GM12878 (cell line): ENCODE measurements around the gene RRAGB. TPM values are rescaled to one million over a fixed set of nuclear protein-coding genes. Genes with fewer than 3 reads are reported as not detected.

Source experiments
- ATAC-seq: fragments of 200-7000 bp; cut with Tn5 transposase; 3 replicates; pipeline ENCODE4 v1.9.1; 2020; ENCODE audit warnings: mild to moderate bottlenecking, moderate library complexity
- BruUV-seq: library from RNA; stranded (reverse); fragments of 400-500 nt; replicated peaks from 2 replicates; lab custom pipeline; 2021; lab: Mats Ljungman, UMichigan
- CTCF ChIA-PET: fragments of 300-600 bp; sonication (Branson Sonifier 250); formaldehyde crosslinking; extraction: SDS; loops from one replicate; lab custom pipeline; 2021; ENCODE audit warnings: inconsistent platforms; lab: Yijun Ruan, JAX
- POLR2A ChIA-PET: fragments of 350-600 bp; formaldehyde crosslinking; extraction: SDS; loops from one replicate; lab custom pipeline; 2021; ENCODE audit warnings: inconsistent platforms; lab: Charles Lee
- RAD21 ChIA-PET: fragments of 300-600 bp; sonication (Branson Sonifier 250); formaldehyde crosslinking; loops from one replicate; lab custom pipeline; 2023; ENCODE audit warnings: antibody characterized with exemption; ENCODE audit not compliant: unreplicated experiment; lab: Charles Lee
- SMC1A ChIA-PET: fragments of 300-600 bp; sonication (Branson Sonifier 250); formaldehyde crosslinking; loops from one replicate; lab custom pipeline; 2023; ENCODE audit not compliant: unreplicated experiment, uncharacterized antibody; lab: Charles Lee
- DNase-seq: peaks from one replicate; pipeline ENCODE4 v3.0.0-alpha.2; 2011; ENCODE audit warnings: low read depth, low spot score
- FAIRE-seq: peaks from 3 replicates; lab custom pipeline; 2011; peaks lifted over from hg19 to GRCh38; lab: Jason Lieb, UNC
- H2AFZ ChIP-seq: 2 replicates; pipeline ENCODE4 v1.6.0; 2011; ENCODE audit warnings: low read depth, low read length, control low read depth; ENCODE audit not compliant: control insufficient read depth
- H3K27ac ChIP-seq: 2 replicates; pipeline ENCODE4 v1.5.1; 2011; ENCODE audit warnings: control low read depth; ENCODE audit not compliant: control insufficient read depth, insufficient read depth
- H3K27me3 ChIP-seq, 2 experiments: replicated peaks in 1 of 2; 2 replicates each; pipeline versions ENCODE4 v1.6.0 to v1.6.1; 2011; ENCODE audit warnings: low read length in 1 of 2; ENCODE audit not compliant: control insufficient read depth in 2 of 2, insufficient read depth in 2 of 2
- H3K36me3 ChIP-seq, 2 experiments: 2 replicates each; pipeline ENCODE4 v1.5.1; 2011; ENCODE audit warnings: low read length in 1 of 2; ENCODE audit not compliant: control insufficient read depth in 2 of 2, insufficient read depth in 2 of 2
- H3K4me1 ChIP-seq: 2 replicates; pipeline ENCODE4 v1.6.1; 2011; ENCODE audit warnings: mild to moderate bottlenecking, low read length, moderate library complexity, mixed read lengths; ENCODE audit not compliant: control insufficient read depth, insufficient read depth
- H3K4me2 ChIP-seq: 2 replicates; pipeline ENCODE4 v1.6.0; 2011; ENCODE audit warnings: control low read depth; ENCODE audit not compliant: control insufficient read depth, insufficient read depth
- H3K4me3 ChIP-seq: fragments of 200-600 bp; sonication (generic); 2 replicates; pipeline ENCODE4 v1.5.1; 2016
- H3K79me2 ChIP-seq: 2 replicates; pipeline ENCODE4 v1.6.0; 2011; ENCODE audit warnings: low read length; ENCODE audit not compliant: control insufficient read depth, insufficient read depth
- H3K9ac ChIP-seq: 2 replicates; pipeline ENCODE4 v1.8.0; 2011; ENCODE audit warnings: low read length, control low read depth, mixed read lengths; ENCODE audit not compliant: control insufficient read depth, insufficient read depth
- H3K9me3 ChIP-seq: replicated peaks from 3 replicates; pipeline ENCODE4 v1.5.1; 2011; ENCODE audit warnings: mild to moderate bottlenecking, low read length; ENCODE audit not compliant: control insufficient read depth, insufficient read depth
- H4K20me1 ChIP-seq: 2 replicates; pipeline ENCODE4 v1.6.0; 2011; ENCODE audit not compliant: control insufficient read depth, insufficient read depth
- ATF7 ChIP-seq: fragments of 450-650 bp; IDR thresholded peaks from 2 replicates; pipeline ENCODE4 v1.6.1; 2016; ENCODE audit warnings: low read depth, mild to moderate bottlenecking
- BHLHE40 ChIP-seq, 2 experiments: fragments of 450-650 bp in 1 of 2; IDR thresholded peaks; 2 replicates each; pipeline ENCODE4 v1.6.1; 2011 to 2017; ENCODE audit warnings: low read depth in 2 of 2, borderline replicate concordance in 1 of 2, improper control_type of control experiment in 1 of 2, low read length in 1 of 2, mild to moderate bottlenecking in 1 of 2
- SRF ChIP-seq, 2 experiments: IDR thresholded peaks; 2 replicates each; pipeline ENCODE4 v1.6.1; 2011; ENCODE audit warnings: low read depth in 2 of 2, low read length in 2 of 2, mild to moderate bottlenecking in 1 of 2, moderate library complexity in 1 of 2
- WGBS: methylation state at CpG from one replicate; pipeline ENCODE4 v1.1.6; 2016; ENCODE audit warnings: low lambda C conversion rate; ENCODE audit not compliant: insufficient replicate concordance, insufficient coverage; ENCODE audit errors: missing lambda C conversion rate; 5-methylcytosine and 5-hydroxymethylcytosine counted together
- in situ Hi-C: fragments of 300-500 bp; cut with MboI; formaldehyde crosslinking; loops from 9 replicates; pipeline ENCODE4 v1.14.3; 2018; ENCODE audit warnings: mixed read lengths
- intact Hi-C: fragments of 100-400 bp; cut with micrococcal nuclease; formaldehyde crosslinking; loops from one replicate; pipeline ENCODE4 v1.14.2; 2022; ENCODE audit not compliant: unreplicated experiment
- polyA plus RNA-seq, 11 experiments: library from polyadenylated mRNA; depleted of rRNA in 4 of 11; unstranded in 6 of 11; stranded (reverse) in 5 of 11; fragments of >200 nt; fragmentation: Nextera tagmentation in 4 of 11; fragmentation: Illumina TruSeq in 1 of 11; extraction: Ambion mirVana in 4 of 11; extraction: Trizol in 1 of 11; gene quantifications; 1 replicate in 1 of 11; 2 replicates in 10 of 11; pipeline versions ENCODE4 v1.2.1 to v1.2.3, GENCODE V29; 2011 to 2016; ENCODE audit warnings: inconsistent platforms in 2 of 11, missing spikeins in 2 of 11, low read depth in 1 of 11
- total RNA-seq, 4 experiments: library from RNA; depleted of rRNA in 3 of 4; stranded (reverse); fragments of >200 nt in 3 of 4; fragmentation: Illumina TruSeq in 1 of 4; extraction: Trizol in 1 of 4; gene quantifications; 2 replicates each; pipeline versions ENCODE4 v1.2.1 to v1.2.3, GENCODE V29; 2013 to 2021
- TF ChIP-seq, protein P1 (sequence below): IDR thresholded peaks from 2 replicates; pipeline ENCODE4 v1.6.1; 2012; ENCODE audit warnings: improper control_type of control experiment, low read depth, low read length; ENCODE audit not compliant: insufficient replicate concordance
- TF ChIP-seq, protein P2 (sequence below): fragments of 450-650 bp; IDR thresholded peaks from 2 replicates; pipeline ENCODE4 v1.6.1; 2017; ENCODE audit warnings: antibody characterized with exemption, mild to moderate bottlenecking, moderate library complexity
- TF ChIP-seq, protein P3 (sequence below): fragments of 450-650 bp; IDR thresholded peaks from 2 replicates; pipeline ENCODE4 v1.6.1; 2017; ENCODE audit warnings: mild to moderate bottlenecking, low read depth, inconsistent platforms; ENCODE audit not compliant: poor library complexity, severe bottlenecking

The RRAGB gene
- total and polyA plus RNA-seq, 10 of the 15 experiments (the other 5 are each of a cell fraction or from before 2014, with no cell fraction given): 8.2 to 30.8 (median 12.0) TPM

DNA sequence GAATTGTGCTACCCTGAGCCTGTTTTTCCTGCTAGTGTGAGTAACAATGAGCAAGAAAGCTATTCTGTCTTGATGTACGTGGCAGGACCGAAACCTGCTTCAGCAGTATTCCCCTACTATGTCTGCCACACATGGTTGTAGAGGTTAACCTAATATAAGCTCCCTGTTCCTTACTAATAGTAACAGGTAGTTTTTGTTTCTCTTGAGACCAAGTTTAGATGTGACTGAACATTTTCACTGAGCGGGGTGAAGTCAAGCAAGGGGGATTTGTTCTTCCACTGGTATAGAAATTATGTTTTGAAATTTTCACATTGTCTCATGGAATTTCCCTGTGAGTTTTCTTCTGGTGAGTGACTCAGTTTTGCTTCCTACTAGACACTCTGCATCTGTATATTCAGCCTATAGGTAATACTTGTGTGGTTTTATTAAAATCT lies 37.3 kb downstream of the RRAGB start:
- H2AFZ ChIP-seq: no peak overlapping the region
- SMC1A ChIA-PET: interaction anchor here (0.9 to 2.1 kb wide), 11 partner anchors 9 to 164 kb away, joined by 3 to 7 read pairs (median 4); partner anchors contain the start of gene RRAGB
- H3K27ac ChIP-seq: peak overlapping the region; percentile 41
- ATAC-seq (peak; percentile 97), DNase-seq (peak; percentile 64), FAIRE-seq (peak; percentile 87)
- no peaks in the 10 kb centered on the region for H4K20me1 ChIP-seq
- H3K4me3 ChIP-seq: no peak overlapping the region
- H3K27me3 ChIP-seq: no peaks in the 10 kb centered on the region
- RAD21 ChIA-PET: interaction anchor here (0.9 to 1.4 kb wide), 7 partner anchors 24 to 165 kb away, joined by 3 to 13 read pairs (median 3); no protein-coding TSS in a partner anchor
- no peaks in the 10 kb centered on the region for H3K79me2 ChIP-seq
- no peak overlapping the region for H3K9ac ChIP-seq
- CTCF ChIA-PET: interaction anchor here (0.6 to 1.2 kb wide), 3 partner anchors 10 to 153 kb away, joined by 3 to 4 read pairs (median 3); no protein-coding TSS in a partner anchor
- intact Hi-C loops (loop anchor here (10.0 kb wide), 1 partner anchor 110 kb away; no protein-coding TSS in a partner anchor), in situ Hi-C loops (no loop called here)
- BruUV-seq: no TSS peak
- POLR2A ChIA-PET: interaction anchor here (0.6 to 0.9 kb wide), 3 partner anchors 11 to 164 kb away, joined by 3 read pairs; no protein-coding TSS in a partner anchor
- no peaks in the 10 kb centered on the region for H3K9me3 ChIP-seq
- H3K36me3 ChIP-seq: no peaks in the 10 kb centered on the region
- WGBS: 0% methylated on average over 3 of the region's 3 CpGs
- peaks cover 2% of the 10 kb centered on the region for H3K4me1 ChIP-seq
- H3K4me2 ChIP-seq: 0 out of 2 replicates have a peak overlapping the region, but pooled peaks have one; percentile 51
- TF ChIP-seq, protein P1, sequence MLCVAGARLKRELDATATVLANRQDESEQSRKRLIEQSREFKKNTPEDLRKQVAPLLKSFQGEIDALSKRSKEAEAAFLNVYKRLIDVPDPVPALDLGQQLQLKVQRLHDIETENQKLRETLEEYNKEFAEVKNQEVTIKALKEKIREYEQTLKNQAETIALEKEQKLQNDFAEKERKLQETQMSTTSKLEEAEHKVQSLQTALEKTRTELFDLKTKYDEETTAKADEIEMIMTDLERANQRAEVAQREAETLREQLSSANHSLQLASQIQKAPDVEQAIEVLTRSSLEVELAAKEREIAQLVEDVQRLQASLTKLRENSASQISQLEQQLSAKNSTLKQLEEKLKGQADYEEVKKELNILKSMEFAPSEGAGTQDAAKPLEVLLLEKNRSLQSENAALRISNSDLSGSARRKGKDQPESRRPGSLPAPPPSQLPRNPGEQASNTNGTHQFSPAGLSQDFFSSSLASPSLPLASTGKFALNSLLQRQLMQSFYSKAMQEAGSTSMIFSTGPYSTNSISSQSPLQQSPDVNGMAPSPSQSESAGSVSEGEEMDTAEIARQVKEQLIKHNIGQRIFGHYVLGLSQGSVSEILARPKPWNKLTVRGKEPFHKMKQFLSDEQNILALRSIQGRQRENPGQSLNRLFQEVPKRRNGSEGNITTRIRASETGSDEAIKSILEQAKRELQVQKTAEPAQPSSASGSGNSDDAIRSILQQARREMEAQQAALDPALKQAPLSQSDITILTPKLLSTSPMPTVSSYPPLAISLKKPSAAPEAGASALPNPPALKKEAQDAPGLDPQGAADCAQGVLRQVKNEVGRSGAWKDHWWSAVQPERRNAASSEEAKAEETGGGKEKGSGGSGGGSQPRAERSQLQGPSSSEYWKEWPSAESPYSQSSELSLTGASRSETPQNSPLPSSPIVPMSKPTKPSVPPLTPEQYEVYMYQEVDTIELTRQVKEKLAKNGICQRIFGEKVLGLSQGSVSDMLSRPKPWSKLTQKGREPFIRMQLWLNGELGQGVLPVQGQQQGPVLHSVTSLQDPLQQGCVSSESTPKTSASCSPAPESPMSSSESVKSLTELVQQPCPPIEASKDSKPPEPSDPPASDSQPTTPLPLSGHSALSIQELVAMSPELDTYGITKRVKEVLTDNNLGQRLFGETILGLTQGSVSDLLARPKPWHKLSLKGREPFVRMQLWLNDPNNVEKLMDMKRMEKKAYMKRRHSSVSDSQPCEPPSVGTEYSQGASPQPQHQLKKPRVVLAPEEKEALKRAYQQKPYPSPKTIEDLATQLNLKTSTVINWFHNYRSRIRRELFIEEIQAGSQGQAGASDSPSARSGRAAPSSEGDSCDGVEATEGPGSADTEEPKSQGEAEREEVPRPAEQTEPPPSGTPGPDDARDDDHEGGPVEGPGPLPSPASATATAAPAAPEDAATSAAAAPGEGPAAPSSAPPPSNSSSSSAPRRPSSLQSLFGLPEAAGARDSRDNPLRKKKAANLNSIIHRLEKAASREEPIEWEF: peak; percentile 62
- TF ChIP-seq, protein P2, sequence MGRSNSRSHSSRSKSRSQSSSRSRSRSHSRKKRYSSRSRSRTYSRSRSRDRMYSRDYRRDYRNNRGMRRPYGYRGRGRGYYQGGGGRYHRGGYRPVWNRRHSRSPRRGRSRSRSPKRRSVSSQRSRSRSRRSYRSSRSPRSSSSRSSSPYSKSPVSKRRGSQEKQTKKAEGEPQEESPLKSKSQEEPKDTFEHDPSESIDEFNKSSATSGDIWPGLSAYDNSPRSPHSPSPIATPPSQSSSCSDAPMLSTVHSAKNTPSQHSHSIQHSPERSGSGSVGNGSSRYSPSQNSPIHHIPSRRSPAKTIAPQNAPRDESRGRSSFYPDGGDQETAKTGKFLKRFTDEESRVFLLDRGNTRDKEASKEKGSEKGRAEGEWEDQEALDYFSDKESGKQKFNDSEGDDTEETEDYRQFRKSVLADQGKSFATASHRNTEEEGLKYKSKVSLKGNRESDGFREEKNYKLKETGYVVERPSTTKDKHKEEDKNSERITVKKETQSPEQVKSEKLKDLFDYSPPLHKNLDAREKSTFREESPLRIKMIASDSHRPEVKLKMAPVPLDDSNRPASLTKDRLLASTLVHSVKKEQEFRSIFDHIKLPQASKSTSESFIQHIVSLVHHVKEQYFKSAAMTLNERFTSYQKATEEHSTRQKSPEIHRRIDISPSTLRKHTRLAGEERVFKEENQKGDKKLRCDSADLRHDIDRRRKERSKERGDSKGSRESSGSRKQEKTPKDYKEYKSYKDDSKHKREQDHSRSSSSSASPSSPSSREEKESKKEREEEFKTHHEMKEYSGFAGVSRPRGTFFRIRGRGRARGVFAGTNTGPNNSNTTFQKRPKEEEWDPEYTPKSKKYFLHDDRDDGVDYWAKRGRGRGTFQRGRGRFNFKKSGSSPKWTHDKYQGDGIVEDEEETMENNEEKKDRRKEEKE: no peak
- TF ChIP-seq BHLHE40 (IDR thresholded peaks at IDR 0.05; ENCODE audit: borderline replicate concordance in 1 of 2, low read depth in 2 of 2, low read length in 1 of 2) (peak; percentile 20 to 57; a peak in 2 of 4 replicates), SRF (IDR thresholded peaks at IDR 0.05; ENCODE audit: low read depth in 2 of 2, low read length in 2 of 2) (no peak), ATF7 (peak; percentile 44; the same call in 1 of the 2 replicates)
- TF ChIP-seq, protein P3, sequence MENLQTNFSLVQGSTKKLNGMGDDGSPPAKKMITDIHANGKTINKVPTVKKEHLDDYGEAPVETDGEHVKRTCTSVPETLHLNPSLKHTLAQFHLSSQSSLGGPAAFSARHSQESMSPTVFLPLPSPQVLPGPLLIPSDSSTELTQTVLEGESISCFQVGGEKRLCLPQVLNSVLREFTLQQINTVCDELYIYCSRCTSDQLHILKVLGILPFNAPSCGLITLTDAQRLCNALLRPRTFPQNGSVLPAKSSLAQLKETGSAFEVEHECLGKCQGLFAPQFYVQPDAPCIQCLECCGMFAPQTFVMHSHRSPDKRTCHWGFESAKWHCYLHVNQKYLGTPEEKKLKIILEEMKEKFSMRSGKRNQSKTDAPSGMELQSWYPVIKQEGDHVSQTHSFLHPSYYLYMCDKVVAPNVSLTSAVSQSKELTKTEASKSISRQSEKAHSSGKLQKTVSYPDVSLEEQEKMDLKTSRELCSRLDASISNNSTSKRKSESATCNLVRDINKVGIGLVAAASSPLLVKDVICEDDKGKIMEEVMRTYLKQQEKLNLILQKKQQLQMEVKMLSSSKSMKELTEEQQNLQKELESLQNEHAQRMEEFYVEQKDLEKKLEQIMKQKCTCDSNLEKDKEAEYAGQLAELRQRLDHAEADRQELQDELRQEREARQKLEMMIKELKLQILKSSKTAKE: peak; percentile 92
